ENCODE measurements around the gene ZNF777. TPM values are rescaled to one million over a fixed set of nuclear protein-coding genes. Genes with fewer than 3 reads are reported as not detected.

Gene ZNF777
- total RNA-seq, 1 experiment from 2014 or later, result 12.0 TPM

DNA sequence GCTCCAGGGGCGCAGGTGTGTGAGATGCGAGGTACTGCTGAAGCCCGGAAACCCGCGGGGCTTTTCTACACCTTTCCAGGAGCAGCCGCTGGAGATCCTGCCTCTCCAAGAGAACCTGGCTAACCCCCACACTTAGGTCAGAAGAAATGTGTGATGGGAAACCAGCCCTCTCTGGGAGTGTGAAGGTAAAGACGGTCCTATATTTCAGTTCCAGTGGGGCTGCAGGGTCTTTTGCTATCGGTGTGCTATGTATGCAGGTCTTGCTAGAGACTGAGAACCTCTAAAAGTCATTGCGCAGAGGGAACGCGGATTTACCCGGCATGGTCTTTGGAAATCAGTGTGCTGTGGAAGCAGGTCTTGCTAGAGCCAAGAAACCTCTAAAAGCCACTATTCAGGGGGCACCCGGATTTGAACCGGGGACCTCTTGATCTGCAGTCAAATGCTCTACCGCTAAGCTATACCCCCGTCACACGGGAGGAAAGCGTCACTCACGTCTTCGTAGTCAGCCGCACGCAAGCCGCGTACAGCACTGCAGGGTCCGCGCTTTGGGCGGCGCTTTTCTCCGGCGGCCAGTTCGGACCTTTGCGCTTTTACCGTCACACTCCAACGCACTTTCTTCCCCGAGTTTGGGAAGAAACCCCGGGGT, 46.0 kb downstream of the ZNF777 start (continued):
- peak; percentile 62 for TF ChIP-seq ZNF425 (CRISPR knock-in tag; conservative IDR thresholded peaks at IDR 0.05)
- TF ChIP-seq ZNF219 (CRISPR knock-in tag; IDR thresholded peaks at IDR 0.05; ENCODE audit: borderline replicate concordance), result no peak
- no peak for TF ChIP-seq ZSCAN18 (CRISPR knock-in tag; IDR thresholded peaks at IDR 0.05)
- peak; percentile 86 for TF ChIP-seq NFATC4 (CRISPR knock-in tag; IDR thresholded peaks at IDR 0.05)
- peak; percentile 57 for TF ChIP-seq USF2 (CRISPR knock-in tag; IDR thresholded peaks at IDR 0.05)
- TF ChIP-seq ZNF423 (CRISPR knock-in tag; IDR thresholded peaks at IDR 0.05), result 0 out of 2 replicates have a peak, but pooled peaks have one; percentile 43
- 0 out of 2 replicates have a peak, but pooled peaks have one; percentile 51 for TF ChIP-seq ZNF317 (CRISPR knock-in tag; IDR thresholded peaks at IDR 0.05; ENCODE audit: borderline replicate concordance, low read depth)
- TF ChIP-seq FOXP4 (CRISPR knock-in tag; IDR thresholded peaks at IDR 0.05), result 0 out of 2 replicates have a peak, but pooled peaks have one; percentile 28
- no peak for TF ChIP-seq NFYB (CRISPR knock-in tag; conservative IDR thresholded peaks at IDR 0.05; ENCODE audit: low read depth)
- TF ChIP-seq PRRX2 (CRISPR knock-in tag; IDR thresholded peaks at IDR 0.05), result peak; percentile 91
- peak; percentile 93; the same call in 1 of the 2 replicates for TF ChIP-seq ERG (CRISPR knock-in tag; IDR thresholded peaks at IDR 0.05)
- TF ChIP-seq AFF4 (CRISPR knock-in tag; IDR thresholded peaks at IDR 0.05; ENCODE audit: borderline replicate concordance), result no peak
- TF ChIP-seq MXD4 (CRISPR knock-in tag; IDR thresholded peaks at IDR 0.05; ENCODE audit: borderline replicate concordance), result no peak
- TF ChIP-seq, protein P1, sequence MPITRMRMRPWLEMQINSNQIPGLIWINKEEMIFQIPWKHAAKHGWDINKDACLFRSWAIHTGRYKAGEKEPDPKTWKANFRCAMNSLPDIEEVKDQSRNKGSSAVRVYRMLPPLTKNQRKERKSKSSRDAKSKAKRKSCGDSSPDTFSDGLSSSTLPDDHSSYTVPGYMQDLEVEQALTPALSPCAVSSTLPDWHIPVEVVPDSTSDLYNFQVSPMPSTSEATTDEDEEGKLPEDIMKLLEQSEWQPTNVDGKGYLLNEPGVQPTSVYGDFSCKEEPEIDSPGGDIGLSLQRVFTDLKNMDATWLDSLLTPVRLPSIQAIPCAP (CRISPR knock-in tag; IDR thresholded peaks at IDR 0.05), result no peak
- no peak for TF ChIP-seq ESRRA (CRISPR knock-in tag; IDR thresholded peaks at IDR 0.05; ENCODE audit: borderline replicate concordance)
- peak; percentile 66; the same call in 1 of the 2 replicates for TF ChIP-seq USF1 (CRISPR knock-in tag; IDR thresholded peaks at IDR 0.05)
- 0 out of 2 replicates have a peak, but pooled peaks have one; percentile 17 for TF ChIP-seq FOXK1 (CRISPR knock-in tag; IDR thresholded peaks at IDR 0.05)
- peak; percentile 94 for TF ChIP-seq EMX1 (CRISPR knock-in tag; IDR thresholded peaks at IDR 0.05)
- TF ChIP-seq ZNF263 (CRISPR knock-in tag; IDR thresholded peaks at IDR 0.05; ENCODE audit: low read depth), result no peak
- TF ChIP-seq TEAD1 (CRISPR knock-in tag; IDR thresholded peaks at IDR 0.05), result peak; percentile 90

Data from WTC11 (cell line).